AG04450 (cell line): Measurements from ENCODE around the gene SCAP. TPM values are rescaled to one million over a fixed set of nuclear protein-coding genes. Genes with fewer than 3 reads are reported as not detected.

ENCODE experiments used
- CTCF ChIA-PET: fragments of 300-600, 350-600 bp; formaldehyde crosslinking; extraction: SDS; loops from one replicate; lab custom pipeline; 2022; ENCODE audit warnings: antibody characterized with exemption, inconsistent platforms; lab: Charles Lee
- POLR2A ChIA-PET: fragments of 350-600 bp; formaldehyde crosslinking; extraction: SDS; loops from one replicate; lab custom pipeline; 2021; ENCODE audit warnings: antibody characterized with exemption, inconsistent platforms; lab: Yijun Ruan, JAX
- DNase-seq: peaks from one replicate; pipeline ENCODE4 v3.0.0-alpha.2; 2011; ENCODE audit warnings: low read depth, low spot score
- H3K27ac ChIP-seq: one replicate; pipeline ENCODE4 v1.5.1; 2012; ENCODE audit warnings: low read depth, low read length, control low read depth
- H3K27me3 ChIP-seq: one replicate; pipeline ENCODE4 v1.6.0; 2012; ENCODE audit warnings: low read length; ENCODE audit not compliant: control insufficient read depth, insufficient read depth
- H3K4me3 ChIP-seq: 2 replicates; pipeline ENCODE4 v1.5.1; 2011; ENCODE audit warnings: mild to moderate bottlenecking, low read depth, low read length, control low read depth
- H3K9me3 ChIP-seq: 2 replicates; pipeline ENCODE4 v1.5.1; 2012; ENCODE audit warnings: low read length; ENCODE audit not compliant: control insufficient read depth, insufficient read depth
- CTCF ChIP-seq: IDR thresholded peaks from 2 replicates; pipeline ENCODE4 v1.5.1; 2011; ENCODE audit warnings: low read depth, low read length, control low read depth, inconsistent platforms
- polyA plus RNA-seq: library from polyadenylated mRNA; depleted of rRNA; stranded (reverse); fragments of >200 nt; gene quantifications from 2 replicates; pipeline ENCODE4 v1.2.3, GENCODE V29; 2011

SCAP gene
- polyA plus RNA-seq, 1 experiment, result 17.0 TPM

DNA sequence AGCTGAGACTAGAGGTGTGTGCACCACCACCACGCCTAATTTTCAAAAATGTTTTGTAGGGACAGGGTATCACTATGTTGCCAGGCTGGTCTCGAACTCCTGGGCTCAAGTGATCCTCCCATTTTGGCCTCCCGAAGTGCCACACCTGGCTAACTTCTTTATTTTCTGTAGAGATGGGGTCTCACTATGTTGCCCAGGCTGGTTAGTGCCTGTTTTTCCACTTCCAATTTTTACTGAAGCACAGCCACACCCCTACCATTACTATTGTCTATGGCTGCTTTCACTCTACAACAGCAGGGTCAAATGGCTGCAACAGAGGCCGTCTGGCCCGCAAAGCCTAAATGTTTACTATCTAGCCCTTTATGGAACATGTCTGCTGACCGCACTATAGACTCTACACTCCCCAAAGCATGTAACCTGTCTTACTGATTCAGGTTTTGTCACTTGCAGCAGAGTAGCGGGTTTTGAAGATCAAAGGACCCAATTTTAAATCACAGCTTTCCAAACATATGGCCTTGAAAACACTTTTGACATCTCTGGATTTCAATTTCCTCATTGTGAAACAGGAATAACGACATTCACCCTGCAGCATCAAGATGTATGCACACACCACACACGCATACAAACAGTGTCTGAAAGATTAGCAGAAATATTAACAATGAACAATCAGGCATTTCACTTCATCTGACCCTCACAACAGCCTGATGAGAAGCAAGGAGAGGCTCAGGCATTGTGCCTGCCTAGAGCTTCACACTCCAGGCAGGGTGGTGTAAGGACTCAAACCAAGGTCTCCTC lies 46.1 kb downstream of the SCAP start:
- DNase-seq, result no peak
- ChIA-PET CTCF (interaction anchor here (3.1 kb wide), 1 partner anchor 8 kb away, joined by 15 read pairs; no protein-coding TSS in a partner anchor), POLR2A (no interaction called here)
- Histone ChIP-seq H3K27me3 (no peaks in the 10 kb centered on the region), H3K4me3 (no peak overlapping the region), H3K9me3 (no peaks in the 10 kb centered on the region), H3K27ac (no peak overlapping the region)
- no peak for TF ChIP-seq CTCF

DNA sequence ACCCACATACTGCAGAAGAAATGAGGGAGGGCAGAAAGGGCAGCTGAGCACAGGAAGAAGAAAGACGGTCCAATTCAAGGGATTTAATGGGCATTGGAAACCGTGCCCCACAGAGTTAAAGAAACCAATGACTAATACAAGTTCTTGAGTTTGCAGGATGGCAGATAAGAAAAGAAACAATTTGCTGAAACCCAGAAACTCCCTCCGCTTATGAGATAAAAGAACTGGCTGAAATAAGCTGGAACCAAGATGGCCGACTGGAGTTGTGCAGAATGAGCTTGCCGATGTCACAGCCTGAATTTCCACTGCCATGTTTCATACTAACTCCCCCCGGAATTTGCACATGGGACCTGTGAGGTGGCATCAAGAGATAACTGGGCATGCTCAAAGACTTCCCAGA lies 47.1 kb downstream of the SCAP start:
- no peak for DNase-seq

DNA sequence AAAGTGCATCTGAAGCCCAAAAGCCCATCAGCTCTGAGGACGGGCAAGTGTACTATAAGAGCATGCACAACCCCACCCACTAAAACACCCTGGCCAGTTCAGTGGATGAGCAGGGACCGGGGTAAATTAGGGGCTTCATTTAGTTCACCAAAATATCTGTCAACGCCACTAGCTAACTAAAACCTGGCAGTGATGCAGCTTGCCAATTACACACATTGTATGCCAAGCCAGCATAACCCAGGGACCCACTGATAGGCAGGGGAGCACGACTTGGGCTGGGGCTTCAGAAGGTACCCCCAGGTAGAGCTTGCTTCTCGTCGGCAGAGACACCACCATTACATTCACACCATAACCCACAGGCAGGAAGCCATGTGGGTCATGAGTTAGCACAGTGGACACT lies 47.9 kb downstream of the SCAP start:
- no peak overlapping the region for H3K4me3 ChIP-seq
- DNase-seq, result no peak
- no peak for TF ChIP-seq CTCF
- no peak overlapping the region for H3K27ac ChIP-seq
- no peaks in the 10 kb centered on the region for H3K27me3 ChIP-seq
- POLR2A ChIA-PET, result no interaction called here
- no peaks in the 10 kb centered on the region for H3K9me3 ChIP-seq
- CTCF ChIA-PET, result no interaction called here

More for the DNA sequence above, 47.1 kb downstream of the SCAP start:
- ChIA-PET CTCF (no interaction called here), POLR2A (no interaction called here)
- H3K27me3 ChIP-seq, result no peaks in the 10 kb centered on the region
- no peaks in the 10 kb centered on the region for H3K9me3 ChIP-seq
- H3K4me3 ChIP-seq, result no peak overlapping the region
- TF ChIP-seq CTCF, result no peak
- no peak overlapping the region for H3K27ac ChIP-seq

DNA sequence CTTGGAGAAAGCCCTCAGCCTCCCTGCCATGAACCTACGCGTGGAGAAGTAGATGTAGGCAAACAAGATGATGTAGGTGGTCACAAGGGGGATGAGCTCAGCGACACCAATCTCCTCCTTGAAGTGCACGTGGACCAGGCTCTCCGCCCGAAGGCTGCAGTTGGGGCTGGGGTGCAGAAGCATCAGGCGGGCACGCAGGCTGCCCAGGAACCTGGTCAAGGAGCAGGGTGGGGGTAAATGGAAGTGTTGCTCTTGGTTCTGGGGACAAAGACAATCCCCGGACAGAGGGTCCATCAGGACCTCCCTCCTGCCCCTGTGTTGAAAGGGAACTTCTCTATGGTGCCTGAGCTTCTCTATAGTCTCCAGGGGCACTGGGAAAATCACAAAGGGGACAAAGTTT lies 49.8 kb downstream of the SCAP start:
- Histone ChIP-seq H3K4me3 (no peak overlapping the region), H3K27me3 (no peaks in the 10 kb centered on the region), H3K27ac (no peak overlapping the region), H3K9me3 (no peaks in the 10 kb centered on the region)
- no peak for TF ChIP-seq CTCF
- DNase-seq, result no peak
- CTCF ChIA-PET, result no interaction called here
- POLR2A ChIA-PET, result no interaction called here

GRCh38 chr3:47425383-47425778 lies 50.4 kb downstream of the SCAP start:
- H3K9me3 ChIP-seq, result no peaks in the 10 kb centered on the region
- H3K4me3 ChIP-seq, result no peak overlapping the region
- ChIA-PET CTCF (no interaction called here), POLR2A (interaction anchor here (1.1 kb wide), 1 partner anchor 50 kb away, joined by 3 read pairs; the partner anchor contains the start of gene SCAP)
- no peak for TF ChIP-seq CTCF
- H3K27me3 ChIP-seq, result no peaks in the 10 kb centered on the region
- DNase-seq, result no peak
- peak overlapping the region; percentile 39 for H3K27ac ChIP-seq
